ENCODE data around the gene ASRGL1.

Gene ASRGL1

DNA sequence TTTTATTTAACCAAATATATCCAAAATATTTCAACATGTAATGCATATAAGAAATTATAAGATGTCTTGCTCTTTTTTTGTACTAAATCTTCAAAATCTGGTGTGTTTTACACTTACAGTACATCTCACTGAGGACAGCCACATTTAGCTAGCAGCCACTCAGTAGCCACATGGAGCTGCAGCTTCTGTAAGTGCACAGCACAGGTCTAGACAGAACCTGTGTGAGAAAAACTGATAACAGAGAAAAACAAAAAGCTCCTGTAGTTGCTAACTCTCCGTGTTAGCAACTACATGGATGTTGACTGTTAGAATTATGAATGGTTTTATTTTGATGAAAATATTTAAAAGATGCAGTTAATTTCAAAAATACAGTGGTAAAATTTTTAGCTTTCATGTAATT lies 22.2 kb downstream of the ASRGL1 start:
- no peak overlapping the region for H3K27ac ChIP-seq

DNA sequence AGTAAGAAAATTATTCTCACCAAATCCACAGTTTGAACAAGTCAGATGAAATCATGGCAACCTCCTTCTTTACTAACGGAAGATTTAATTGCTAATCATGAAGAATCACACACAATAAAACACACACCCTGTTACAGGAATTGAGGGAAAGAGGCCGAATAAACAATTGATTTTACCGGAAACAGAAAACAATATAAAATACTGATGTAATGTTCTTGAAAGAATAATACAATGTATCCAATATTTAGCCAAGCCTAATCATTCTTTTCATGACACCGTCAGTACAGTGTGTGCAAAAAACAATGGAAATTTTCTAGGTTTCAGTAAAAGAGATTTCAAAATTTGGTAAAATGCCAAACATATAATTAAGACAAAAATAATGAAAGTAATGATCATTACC lies 23.4 kb downstream of the ASRGL1 start:
- H3K27ac ChIP-seq = no peak overlapping the region
- no peak for TF ChIP-seq ZFX (IDR thresholded peaks at IDR 0.05; ENCODE audit: borderline replicate concordance)
- TF ChIP-seq, protein P1, sequence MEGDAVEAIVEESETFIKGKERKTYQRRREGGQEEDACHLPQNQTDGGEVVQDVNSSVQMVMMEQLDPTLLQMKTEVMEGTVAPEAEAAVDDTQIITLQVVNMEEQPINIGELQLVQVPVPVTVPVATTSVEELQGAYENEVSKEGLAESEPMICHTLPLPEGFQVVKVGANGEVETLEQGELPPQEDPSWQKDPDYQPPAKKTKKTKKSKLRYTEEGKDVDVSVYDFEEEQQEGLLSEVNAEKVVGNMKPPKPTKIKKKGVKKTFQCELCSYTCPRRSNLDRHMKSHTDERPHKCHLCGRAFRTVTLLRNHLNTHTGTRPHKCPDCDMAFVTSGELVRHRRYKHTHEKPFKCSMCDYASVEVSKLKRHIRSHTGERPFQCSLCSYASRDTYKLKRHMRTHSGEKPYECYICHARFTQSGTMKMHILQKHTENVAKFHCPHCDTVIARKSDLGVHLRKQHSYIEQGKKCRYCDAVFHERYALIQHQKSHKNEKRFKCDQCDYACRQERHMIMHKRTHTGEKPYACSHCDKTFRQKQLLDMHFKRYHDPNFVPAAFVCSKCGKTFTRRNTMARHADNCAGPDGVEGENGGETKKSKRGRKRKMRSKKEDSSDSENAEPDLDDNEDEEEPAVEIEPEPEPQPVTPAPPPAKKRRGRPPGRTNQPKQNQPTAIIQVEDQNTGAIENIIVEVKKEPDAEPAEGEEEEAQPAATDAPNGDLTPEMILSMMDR (IDR thresholded peaks at IDR 0.05) = no peak

More for the DNA sequence above, 22.2 kb downstream of the ASRGL1 start:
- TF ChIP-seq, protein P1 (IDR thresholded peaks at IDR 0.05) = no peak
- no peak for TF ChIP-seq ZFX (IDR thresholded peaks at IDR 0.05; ENCODE audit: borderline replicate concordance)

DNA sequence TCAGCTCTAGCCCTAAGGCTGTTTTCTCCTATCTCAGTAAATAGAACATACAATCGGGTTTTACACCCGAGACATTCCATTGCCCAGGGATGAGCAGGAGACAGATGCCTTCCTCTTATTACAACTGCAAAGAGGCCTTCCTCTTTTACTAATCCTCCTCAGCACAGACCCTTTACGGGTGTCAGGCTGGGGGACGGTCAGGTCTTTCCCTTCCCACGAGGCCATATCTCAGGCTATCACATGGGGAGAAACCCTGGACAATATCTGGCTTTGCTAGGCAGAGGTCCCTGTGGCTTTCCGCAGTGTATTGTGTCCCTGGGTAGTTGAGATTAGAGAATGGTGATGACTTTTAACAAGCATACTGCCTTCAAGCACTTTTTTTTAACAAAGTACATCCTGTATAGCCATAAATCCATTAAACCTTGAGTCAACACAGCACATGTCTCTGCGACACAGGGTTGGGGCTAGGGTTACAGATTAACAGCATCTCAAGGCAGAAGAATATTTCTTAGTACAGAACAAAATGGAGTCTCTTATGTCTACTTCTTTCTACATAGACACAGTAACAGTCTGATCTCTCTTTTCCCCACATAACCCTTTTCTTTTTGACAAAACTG lies 31.7 kb downstream of the ASRGL1 start:
- H3K27ac ChIP-seq = peak overlapping the region; percentile 75

DNA sequence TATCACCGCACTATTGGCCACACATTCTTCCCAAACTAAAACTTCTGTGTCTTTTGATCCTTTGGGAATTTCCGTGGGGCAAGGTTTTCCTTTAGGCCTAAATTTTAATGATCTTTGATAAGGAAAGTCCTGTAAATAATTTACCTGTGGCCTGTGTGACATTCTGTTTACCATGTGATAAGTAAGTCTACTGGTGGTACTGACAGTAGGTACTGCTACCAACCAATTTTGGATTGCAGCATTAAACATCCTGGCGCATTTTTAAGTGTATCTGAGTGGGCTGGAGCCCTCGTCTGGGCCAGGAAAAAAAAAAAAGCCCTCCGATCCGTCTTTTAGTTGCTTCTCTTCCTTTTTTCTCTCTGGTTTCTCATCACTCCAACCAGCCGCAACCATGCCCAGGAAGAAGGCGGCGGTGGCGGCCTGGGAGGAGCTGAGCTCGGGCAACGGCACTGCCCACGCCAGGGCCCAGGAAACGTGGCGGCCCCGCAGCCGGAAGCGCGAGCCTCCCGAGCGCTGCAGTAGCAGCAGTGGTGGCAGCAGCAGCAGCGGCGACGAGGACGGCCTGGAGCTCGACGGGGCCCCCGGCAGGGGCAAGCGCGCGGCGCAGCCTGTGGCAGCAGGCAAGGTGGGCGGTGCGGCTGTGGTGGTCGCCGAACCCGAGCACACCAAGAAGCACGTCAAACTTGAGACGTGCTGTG lies 33.6 kb downstream of the ASRGL1 start:
- TF ChIP-seq, protein P1 (IDR thresholded peaks at IDR 0.05) = 0 out of 2 replicates have a peak, but pooled peaks have one; percentile 11
- no peak for TF ChIP-seq ZFX (IDR thresholded peaks at IDR 0.05; ENCODE audit: borderline replicate concordance)
- peak overlapping the region; percentile 75 for H3K27ac ChIP-seq

DNA sequence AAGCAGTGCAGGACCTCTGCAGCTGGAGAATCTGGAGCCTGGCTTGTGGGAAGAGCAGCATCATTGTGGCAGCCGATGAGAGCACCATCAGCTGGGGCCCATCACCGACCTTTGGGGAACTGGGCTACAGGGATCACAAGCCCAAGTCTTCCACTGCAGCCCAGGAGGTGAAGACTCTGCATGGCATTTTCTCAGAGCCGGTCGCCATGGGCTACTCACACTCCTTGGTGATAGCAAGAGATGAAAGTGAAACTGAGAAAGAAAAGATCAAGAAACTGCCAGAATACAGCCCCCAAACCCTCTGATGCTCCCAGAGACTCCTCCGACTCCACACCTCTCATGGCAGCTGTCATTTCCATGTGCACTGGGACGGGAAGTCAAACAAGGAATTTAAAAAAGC lies 35.6 kb downstream of the ASRGL1 start:
- no peak for TF ChIP-seq ZFX (IDR thresholded peaks at IDR 0.05; ENCODE audit: borderline replicate concordance)
- TF ChIP-seq, protein P1 (IDR thresholded peaks at IDR 0.05) = no peak
- H3K27ac ChIP-seq = no peak overlapping the region

DNA sequence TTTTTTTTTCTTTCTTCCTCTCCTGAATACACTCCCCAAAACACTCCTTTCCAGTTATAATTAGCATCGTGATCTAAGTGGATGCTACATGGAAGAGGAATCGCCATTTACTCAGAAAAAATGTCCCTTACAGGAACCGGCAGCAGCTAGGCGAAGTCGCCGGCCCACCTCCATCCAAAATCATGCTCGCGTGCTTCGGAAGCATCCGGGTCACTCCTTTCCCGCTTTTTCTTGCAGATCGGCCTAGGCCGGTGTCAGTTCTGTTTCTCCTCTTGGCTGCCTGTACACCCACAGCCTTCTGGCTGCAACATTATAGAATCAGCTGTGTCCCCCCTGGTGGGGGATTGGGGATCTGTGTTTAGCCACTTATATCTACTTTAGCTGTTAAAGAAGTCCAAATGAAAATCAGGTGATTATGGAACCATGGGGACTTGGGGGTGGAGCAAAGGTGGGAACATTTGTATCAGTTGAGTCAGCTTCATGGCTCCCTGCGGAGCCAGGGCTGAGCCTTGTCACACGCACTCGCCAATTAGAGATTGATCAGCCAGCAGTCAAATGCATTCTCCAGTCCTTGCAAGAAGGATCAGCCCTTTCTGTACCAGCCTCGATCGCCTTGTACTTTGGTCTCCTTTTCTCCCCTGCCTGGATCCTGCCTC lies 36.3 kb downstream of the ASRGL1 start:
- TF ChIP-seq, protein P1 (IDR thresholded peaks at IDR 0.05) = no peak
- H3K27ac ChIP-seq = no peak overlapping the region

DNA sequence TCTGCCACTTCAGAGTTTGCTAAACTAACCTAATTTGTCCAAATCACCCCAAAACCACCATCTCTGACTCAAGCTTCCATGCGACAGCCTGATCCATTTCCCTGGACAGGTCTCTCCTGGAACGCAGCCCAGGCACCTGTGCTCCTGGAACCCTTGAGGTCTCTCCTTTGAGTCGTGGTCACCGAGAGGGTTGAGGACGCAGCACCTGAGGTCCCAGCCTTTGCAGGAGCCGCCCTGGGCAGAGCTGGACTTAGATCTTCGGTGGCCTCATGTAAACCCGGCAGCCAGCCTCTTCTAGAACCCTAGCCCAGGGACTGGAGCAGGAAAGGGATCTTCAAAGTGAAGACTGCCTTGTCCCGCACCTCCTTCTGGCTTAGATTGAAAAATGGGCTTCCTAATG lies 37.6 kb downstream of the ASRGL1 start:
- no peak overlapping the region for H3K27ac ChIP-seq
- TF ChIP-seq, protein P1 (IDR thresholded peaks at IDR 0.05) = no peak
- TF ChIP-seq ZFX (IDR thresholded peaks at IDR 0.05; ENCODE audit: borderline replicate concordance) = no peak

Measured in 22Rv1 (cell line).